Limb (tissue), 2 donors: ENCODE measurements around the gene TREML1.
"Not testable (repeated sequence)": the region's sequence is repeated elsewhere in the genome, so short reads cannot be mapped to it uniquely, and the experiment has no call there.

Experiments
- DNase-seq, 2 donors: peaks; one replicate each; pipeline ENCODE4 v3.0.0-alpha.2; 2016; ENCODE audit errors: extremely low spot score in 2 of 2

Gene TREML1, protein sequence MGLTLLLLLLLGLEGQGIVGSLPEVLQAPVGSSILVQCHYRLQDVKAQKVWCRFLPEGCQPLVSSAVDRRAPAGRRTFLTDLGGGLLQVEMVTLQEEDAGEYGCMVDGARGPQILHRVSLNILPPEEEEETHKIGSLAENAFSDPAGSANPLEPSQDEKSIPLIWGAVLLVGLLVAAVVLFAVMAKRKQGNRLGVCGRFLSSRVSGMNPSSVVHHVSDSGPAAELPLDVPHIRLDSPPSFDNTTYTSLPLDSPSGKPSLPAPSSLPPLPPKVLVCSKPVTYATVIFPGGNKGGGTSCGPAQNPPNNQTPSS

DNA sequence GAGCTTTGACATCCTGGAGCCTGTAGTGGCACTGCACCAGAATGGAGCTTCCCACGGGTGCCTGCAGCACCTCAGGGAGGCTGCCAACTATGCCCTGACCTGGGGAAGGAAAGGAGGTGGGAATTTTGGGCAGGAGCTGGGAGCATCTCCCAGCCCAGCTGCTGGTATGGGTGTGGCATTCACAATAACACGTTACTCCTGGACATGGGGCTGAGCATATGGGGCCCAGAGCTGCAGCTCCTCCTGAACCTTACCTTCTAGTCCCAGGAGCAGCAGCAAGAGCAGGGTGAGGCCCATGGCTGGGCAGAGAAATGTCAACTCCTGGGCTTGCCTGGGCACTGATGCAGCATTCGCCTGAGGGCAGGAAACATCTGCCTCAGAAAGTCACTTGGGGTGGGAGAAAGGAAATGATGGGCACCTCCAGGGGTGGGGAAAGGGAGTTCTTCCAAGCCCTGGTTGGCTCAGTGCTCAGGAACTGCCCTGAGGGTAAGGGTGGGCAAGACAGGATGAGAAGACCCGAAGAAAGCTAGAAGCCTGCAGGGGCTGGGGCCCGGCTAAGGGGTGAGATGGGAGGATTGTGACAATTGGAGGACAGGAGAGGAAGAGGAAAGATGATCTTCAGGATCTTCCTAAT, at the start of gene TREML1:
Gene TREML1 (minus strand): TSS at position 356 of the 634 bp plus-strand sequence. CDS start 59 bp downstream, at position 297.
- no peak for DNase-seq

DNA sequence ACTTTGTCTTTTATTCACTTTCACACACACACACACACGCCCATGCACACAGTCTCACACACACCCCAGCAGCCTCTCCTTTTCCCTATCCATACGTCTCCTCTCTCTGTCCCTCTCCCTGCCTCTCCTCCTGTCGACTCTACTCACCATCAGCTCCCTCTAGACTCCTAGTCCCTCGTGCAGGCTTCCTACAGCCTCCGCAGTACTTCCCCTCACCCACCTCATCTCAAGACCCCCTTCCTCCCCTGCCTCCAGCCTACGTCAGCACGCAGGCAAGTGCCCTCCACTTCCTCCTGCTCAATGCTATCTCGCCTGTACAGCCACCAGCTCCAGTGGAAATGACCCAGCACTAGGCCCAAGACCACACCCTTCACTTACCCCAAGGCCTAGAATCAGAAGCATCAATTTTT, 47.6 kb upstream of the TREML1 start:
- DNase-seq: no peak

DNA sequence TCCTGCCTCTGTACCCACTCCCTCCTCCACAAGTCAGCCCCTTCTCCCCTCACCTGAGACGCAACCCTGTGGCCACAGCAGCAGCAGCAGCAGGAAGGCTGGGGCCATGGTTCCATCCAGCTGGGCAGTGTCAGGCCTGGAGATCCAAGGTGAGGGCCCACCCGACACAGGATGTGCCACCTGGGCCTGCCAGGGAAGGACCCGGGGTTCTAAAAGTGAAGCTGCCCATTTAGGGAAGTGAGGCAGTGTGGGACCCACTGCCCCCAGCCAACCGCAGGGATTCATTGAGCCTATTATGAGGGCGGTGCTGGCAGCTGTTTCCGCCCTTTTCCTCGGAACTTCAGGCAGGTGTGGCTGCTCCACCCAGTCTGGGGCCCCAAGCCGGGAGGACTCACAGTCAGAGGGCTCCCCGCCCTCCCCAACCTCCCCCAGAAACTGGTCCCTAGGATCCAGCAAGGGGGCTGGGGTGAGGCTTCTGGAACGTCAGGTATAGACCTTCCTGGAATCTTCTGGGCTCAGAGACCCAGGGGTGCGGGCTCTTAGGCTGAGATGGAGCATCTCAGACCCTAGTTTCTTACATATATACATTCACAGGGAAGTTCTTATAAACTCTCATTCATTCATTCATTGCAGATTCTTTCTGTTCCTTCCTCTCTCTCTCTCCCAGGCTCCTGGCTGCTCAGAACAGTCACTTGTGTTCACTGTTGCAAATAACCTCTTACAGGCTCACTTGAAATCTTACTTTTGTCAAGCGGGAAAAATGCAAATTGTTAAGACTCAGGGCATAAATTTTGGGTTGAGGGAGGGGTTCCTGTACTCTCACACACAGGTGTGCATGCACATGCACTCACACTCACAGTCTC, 47.0 kb upstream of the TREML1 start, which contains the start of gene TREML2:
Gene TREML2 (minus strand): TSS at position 249 of the 863 bp plus-strand sequence. CDS start 141 bp downstream, at position 108.
- no peak for DNase-seq

DNA sequence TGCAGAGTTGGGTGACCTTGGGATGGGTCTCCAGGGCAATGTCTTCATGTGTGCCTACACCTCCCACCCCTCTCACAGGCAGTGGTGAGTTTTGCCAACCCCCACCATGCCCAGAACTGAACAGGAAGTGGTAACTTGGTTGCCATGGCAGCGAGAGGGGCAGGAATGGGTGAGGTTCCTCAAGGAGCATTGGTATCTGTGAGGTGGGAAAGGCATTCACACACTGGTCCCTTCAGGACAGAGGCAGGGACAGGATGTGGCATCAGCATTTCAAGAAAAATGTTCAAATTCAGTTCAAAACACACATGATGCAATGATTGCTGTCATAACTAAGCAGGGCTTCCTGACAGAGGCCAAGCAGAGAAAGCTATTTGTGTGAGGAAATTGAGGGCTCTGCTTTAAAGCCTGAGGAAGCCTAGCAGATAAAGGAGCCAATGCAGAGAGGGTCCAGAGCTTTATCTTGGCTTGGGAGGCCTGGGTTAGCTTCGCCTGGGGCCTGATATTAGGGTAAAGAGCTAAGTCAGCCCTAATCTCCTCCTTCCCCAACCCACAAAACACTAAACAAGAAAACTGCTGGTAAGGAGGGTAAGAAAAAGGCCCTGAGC, 46.3 kb upstream of the TREML1 start:
- no peak for DNase-seq

DNA sequence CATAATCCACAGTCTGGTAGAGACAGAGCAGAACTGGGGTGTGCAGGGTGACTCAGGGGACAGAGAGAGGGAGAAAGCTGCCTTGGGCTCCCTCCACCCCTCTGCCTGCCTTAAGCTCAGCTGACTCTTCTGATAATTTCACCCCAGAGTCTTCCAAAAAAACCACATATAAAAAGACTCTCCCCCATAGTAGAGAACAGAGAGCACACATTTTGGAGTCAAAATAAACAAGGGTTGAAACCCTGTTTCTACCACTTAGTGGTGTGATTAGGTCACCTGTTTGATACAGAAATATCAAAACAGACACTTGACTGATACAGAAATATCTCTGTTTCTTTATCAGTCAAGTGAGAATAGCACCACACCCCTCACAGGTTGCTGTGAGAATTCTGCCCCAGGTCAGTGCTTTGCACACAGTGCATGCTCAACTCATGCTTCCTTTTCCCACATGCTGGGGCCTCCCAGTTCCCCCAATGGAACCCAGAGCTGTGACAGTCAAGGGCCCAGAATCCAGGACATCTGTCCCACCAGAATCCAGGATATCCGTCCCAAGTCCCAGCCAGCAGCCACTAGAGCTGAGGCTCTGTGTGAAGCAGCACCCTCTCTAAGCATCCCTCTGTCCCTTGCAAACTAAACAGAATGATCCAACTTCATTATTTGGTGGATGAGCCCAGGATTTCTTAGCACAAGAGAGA, 45.6 kb upstream of the TREML1 start:
- DNase-seq: no peak

DNA sequence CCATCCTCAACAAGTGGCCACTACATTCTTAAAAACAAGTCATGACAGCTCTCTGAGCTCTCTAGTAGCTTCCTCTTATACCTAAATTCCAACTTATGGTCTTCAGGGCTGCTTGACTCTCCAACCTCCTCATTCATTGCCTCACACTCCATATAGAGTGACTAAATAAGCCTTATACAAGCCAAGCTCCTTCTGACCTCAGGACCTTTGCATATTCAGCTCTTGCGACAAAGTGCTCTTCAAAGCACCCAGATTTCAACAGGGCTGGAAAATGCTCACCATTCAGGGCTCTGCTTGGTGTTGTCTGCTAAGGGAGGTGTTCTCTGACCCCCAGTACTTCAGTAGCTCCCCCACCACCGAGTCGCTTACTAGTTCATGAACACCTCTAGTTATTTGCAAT, 43.1 kb upstream of the TREML1 start:
- DNase-seq: no peak

DNA sequence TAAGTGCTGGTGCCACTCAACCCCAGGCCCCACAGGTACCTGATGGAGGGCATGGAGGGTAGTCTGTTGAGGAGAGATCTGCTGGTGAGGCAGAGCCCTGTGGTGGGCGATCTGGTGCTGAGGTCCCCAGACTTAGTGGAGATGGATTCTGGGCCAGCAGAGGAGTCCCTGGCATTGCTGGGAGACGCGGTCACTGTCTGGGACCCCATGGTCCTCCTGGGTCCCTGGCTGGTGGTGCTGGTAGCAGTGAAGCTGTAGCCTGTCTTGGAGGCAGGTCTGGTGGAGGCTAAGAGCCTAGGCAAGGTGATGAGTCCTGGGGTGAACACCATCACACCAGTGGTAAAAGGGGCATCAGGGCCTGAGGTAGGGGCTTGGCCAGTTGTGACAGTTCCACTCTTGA, 40.2 kb upstream of the TREML1 start:
- DNase-seq: no peak

DNA sequence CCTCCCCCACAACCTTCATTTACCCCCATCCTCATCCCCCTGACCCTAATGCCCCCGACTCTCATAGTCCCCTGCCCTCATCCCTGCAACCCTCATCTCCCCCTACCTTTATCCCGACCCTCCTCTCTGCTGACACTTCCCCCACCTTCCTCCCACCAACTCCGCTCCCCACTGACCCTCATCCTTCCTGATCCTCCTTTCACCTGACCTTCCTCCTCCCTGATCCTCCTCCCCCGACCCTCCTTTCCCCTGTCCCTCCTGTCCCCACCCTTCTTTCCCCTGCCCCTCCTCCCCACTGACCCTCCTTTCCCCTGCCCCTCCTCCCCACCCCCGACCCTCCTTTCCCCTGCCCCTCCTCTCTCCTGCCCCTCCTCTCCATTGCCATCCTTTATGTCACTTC, 39.7 kb upstream of the TREML1 start:
- no peak for DNase-seq

DNA sequence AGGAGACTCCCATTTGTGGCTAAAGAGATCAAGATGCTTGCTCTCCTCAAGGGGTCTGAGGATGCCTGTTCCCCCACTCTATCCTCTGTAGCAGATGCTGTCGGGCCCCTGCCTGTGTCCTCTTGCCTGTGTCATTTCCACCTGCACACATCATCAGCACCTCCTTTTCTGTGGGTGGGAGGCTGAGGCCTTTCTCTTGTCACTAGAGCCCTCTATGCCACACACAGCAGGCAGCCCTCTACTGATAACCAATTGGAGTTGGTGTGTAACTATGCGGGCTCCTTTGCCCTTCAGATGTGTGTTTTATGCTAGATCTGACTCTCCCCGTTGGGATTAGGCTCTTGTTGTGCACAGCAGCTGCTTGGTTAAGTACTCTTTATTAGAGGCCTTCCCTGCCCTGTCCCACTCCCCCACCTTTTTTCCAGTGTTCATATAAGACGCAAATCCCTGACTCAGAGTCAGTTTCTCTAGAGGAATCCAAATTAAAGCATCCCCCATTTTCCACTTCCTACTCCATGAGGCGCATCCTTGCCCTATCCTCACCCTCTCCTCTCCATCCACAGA, 39.1 kb upstream of the TREML1 start:
- DNase-seq: no peak

DNA sequence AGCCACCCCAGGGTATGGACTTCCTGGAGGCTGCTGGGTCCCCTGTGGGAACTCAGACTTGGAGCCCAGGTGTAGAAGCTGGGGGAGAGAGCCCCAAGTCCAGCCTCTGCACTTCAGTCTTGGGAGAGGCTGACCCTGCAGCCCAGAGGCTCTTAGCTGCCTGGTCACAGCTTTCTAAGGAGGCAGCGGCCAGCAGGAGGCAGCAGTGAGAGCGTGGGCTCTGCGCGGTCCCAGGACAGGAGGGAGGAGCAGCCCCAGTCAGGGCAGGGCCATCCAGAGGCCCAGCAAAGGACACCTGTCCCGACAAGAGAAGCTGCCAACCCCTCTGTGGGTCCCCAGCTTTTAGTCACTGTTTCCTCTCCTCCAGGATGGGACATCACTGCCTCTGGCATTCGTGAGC, 37.4 kb upstream of the TREML1 start:
- DNase-seq: peak in 1 of 2 donors; percentile 41

DNA sequence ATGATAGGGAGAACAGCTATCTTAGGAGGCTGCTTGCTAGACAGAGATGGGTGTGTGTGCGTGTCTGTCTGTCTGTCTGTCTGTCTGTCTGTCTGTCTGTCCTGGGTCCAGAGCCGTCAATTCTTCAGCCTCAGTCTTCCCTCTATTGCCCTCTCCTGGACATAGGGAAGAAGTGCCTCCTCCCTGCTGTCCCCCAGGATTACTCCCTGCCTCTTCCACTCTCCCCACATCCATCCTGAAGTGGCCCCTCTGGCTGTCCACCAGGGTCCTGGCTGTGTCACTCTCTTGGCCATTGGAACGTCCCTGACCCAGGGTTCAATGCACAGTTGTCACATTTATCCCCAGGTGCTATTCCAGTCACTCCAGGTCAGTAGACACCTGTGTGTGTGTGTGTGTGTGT, 36.6 kb upstream of the TREML1 start:
- no peak for DNase-seq

DNA sequence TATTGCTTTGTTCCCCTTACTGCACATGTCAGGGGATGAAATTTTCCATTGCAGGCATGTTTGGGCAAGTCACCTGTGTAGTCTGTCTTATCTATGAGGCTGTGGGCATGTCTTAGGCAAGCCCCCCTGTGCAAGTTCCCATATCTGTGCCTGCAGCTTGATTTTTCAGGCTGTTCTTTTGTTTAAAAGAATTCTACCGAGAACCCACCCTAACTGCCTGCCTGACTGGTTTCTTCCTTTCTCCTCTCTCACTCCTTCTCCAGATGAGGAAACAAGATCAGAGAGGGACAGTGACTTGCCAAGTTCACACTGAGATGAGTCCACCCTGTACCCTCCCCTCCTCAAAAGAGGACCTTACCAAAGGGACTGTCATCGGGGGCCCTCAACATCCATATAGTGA, 35.8 kb upstream of the TREML1 start:
- DNase-seq: no peak

DNA sequence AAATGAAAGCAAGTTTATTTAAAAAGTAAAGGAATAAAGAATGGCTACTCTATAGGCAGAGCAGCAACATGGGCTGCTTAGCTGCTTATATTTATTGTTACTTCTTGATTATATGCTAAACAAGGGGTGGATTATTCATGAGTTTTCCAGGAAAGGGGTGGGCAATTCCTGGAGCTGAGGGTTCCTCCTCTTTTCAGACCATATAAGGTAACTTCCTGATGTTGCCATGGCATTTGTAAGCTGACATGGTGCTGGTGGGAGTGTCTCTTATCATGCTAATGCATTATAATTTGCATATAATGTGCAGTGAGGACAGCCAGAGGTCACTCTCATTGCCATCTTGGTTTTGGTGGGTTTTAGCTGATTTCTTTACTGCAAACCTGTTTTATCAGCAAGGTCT, 34.9 kb upstream of the TREML1 start:
- not testable (repeated sequence) for DNase-seq

DNA sequence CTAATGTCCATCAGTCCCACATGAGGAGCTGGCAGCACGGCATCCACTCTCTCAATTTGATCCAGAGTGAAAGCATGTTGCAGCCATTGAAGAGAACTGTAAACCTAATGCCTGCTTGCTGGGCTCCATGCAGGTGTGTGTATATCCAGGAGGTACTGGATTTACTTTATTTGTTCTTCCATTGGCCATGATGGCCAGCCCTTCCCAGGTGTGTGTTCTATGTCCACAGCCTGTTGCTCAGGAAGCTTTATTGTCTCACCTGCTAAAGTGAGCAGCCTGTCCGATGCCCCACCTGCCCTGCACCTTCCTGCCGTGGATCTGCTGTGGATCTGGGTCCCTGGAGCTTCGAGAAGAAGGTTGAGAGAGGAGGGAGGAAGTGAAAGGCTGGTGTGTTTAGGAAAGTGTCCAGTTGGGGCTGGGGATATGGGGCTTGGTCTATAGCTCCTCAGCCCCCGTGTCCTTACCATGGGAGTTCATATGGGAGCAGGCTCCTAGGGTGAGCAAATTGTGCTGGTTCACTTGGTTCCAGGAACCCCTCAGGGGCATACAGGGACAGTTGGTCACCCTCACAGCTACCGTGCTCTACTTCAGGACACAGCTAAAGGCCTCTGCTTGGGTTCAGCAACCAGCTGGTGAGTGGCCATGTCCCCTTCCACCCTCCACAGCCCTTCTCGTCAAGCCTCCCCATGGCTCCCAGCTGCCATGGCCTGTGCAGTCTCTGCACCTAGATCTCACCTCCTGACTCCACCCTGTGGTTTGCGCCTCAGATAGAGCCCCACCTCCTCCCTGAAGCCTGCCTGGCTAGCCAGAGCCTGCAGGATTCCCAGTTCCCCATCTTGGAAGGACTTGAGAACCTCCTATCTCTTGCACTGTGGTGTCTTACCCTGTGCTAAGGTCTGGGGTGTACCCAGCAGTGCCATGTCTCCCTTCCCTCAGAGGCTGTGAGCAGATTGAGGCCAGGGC, 34.1 kb upstream of the TREML1 start:
- no peak for DNase-seq

DNA sequence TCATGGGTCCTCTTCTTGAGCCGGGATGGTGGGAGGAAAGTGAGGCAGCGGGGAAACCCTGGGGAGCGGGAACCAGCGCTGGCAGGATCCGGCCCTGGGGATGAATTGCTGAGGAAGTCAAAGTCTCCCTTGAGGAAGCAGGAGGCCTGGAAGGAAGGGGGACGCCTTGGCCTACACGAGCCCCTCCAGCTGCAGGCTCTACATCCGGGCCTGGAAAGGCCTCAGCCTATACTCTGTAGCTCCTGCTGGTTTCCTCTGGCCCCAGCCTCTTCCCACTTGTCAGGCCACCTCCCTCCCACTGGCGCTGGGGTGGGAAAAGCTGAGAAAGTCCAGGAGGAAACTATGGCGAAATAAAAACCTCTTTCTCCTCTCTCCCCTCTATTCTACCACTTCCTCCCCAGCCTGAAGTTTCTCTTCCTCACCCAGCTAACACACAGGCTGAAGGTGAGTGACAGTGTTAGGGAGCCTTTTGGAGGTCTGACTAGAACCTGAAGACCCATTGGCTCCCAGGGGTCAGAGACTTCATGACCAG, 31.9 kb upstream of the TREML1 start:
- DNase-seq: no peak

DNA sequence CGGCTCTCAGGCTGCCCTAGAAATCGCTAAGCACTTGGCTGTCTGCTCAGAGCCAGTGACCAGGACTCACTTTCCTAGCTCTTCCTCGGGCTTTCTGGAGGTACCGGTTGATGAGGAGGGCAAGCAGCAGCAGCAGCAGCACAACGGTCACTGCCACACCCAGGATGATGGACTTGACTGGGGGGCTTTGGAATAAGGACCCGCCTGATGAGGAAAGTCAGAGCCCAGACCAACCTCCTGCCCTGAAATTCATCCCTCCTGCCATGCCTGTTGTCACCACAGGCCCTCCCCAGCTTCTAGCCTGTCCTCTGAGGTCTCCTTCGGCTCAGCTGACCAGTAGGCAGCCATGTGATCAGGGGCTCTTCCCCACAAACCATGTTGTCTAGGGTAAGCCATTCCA, 30.6 kb upstream of the TREML1 start:
- DNase-seq: no peak

DNA sequence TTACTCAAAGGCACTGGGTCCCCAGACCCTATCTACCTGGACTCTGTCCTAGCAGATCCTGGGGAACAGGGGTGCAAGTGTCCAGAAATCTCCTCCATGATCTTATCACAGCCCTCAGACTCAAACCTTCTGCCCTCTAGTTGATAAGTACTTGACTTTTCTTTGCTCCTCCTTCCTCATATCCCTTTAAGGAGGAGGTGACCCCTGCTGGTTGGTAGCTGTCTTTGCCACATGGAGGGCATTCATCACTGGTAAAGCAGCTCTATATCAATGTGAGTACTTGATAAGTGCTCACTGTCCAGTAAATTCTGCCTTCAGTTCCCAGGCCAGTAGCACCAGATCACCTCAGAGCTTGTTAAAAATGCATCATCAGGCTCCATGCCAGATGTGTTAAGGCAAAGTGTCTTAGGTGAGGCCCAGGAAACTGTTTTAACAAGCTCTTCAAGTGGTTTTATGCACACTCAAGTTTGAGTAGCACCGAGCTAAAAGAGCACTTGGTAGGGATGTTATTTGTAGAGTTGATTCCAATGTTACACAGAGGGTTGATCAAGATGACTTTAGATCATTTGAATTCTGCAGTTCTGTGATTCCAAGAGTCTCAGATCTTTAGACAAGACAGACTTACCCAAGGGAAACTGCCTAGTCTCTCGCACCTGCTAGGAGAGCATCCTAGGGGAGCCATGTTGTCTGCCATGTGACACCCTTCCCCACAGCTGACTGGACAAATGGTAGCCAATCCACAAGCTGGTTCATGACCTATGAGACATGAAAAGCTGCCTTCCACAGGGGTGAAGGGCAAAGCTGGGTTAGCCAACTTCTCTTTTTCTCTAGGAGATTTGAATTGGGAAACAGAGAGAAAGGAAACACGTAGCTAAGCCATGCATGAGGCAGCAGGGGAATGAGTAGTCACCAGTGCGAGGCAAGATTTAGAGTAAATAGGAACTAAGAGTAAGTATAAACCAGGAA, 28.2 kb upstream of the TREML1 start:
- peak in 1 of 2 donors; percentile 47 for DNase-seq

DNA sequence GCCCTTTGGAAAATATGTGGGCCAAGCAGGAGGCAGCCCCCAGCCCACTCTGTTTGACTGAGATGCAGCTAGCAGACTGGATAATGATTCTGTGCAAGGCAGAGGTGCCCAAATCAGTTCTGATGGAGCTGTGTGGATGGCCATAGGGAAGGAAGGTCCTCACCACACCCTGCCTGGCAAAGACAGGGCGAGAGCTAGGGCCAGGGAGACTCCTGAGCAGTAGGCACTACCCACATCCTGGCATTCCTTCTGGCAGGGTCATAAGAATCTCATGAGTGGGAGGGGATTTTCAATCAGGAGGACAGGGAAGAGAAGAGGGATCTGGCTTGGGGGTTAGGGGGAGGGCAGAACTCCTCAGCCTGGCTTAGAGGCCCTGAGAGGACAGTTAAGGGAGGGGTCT, 27.4 kb upstream of the TREML1 start:
- DNase-seq: no peak
